BLaER1 (cell line): Measurements from ENCODE around the gene SCAMP3.
A peak's percentile ranks its signal among the peaks of the same experiment; 100 is the strongest.

Source experiments
- H3K27ac ChIP-seq: shearing (Covaris generic); formaldehyde crosslinking; 2 replicates; pipeline ENCODE4 v1.8.1; 2022
- H3K27me3 ChIP-seq: shearing (Covaris generic); formaldehyde crosslinking; 2 replicates; pipeline ENCODE4 v1.8.1; 2022
- H3K36me3 ChIP-seq: shearing (Covaris generic); formaldehyde crosslinking; 2 replicates; pipeline ENCODE4 v1.8.1; 2022
- H3K4me1 ChIP-seq: shearing (Covaris generic); formaldehyde crosslinking; 2 replicates; pipeline ENCODE4 v1.8.1; 2022
- H3K4me2 ChIP-seq: shearing (Covaris generic); formaldehyde crosslinking; 2 replicates; pipeline ENCODE4 v1.8.1; 2022
- H3K4me3 ChIP-seq: shearing (Covaris generic); formaldehyde crosslinking; 2 replicates; pipeline ENCODE4 v1.8.1; 2022
- H3K9ac ChIP-seq: shearing (Covaris generic); formaldehyde crosslinking; 2 replicates; pipeline ENCODE4 v1.8.1; 2022
- H3K9me3 ChIP-seq: shearing (Covaris generic); formaldehyde crosslinking; 2 replicates; pipeline ENCODE4 v1.8.1; 2022
- H4K20me1 ChIP-seq: shearing (Covaris generic); formaldehyde crosslinking; 2 replicates; pipeline ENCODE4 v1.8.1; 2022
- Cebpa-rat ChIP-seq: shearing (Covaris generic); IDR thresholded peaks from 2 replicates; pipeline ENCODE4 v1.8.1; 2022

The SCAMP3 gene

GRCh38 chr1:155261852-155262673 lies at the start of gene SCAMP3:
Gene SCAMP3 (minus strand): TSS chr1:155262360. CDS start chr1:155262151, 209 bp downstream.
- peak within 1 kb of the TSS; percentile 78 for H3K27ac ChIP-seq
- H3K36me3 ChIP-seq = peaks cover 81% of the 10 kb centered on the region
- H3K27me3 ChIP-seq = no peaks in the 10 kb centered on the region
- H3K4me2 ChIP-seq = peak within 1 kb of the TSS; percentile 98
- H3K9me3 ChIP-seq = no peaks in the 10 kb centered on the region
- peak within 1 kb of the TSS; percentile 82 for H3K4me3 ChIP-seq
- H4K20me1 ChIP-seq = peaks cover 19% of the 10 kb centered on the region
- H3K9ac ChIP-seq = peak within 1 kb of the TSS; percentile 86
- no peak for TF ChIP-seq Cebpa-rat
- peaks cover 24% of the 10 kb centered on the region for H3K4me1 ChIP-seq

GRCh38 chr1:155309423-155310021 lies 47.4 kb upstream of the SCAMP3 start:
- peaks cover 33% of the 10 kb centered on the region for H3K4me1 ChIP-seq
- no peaks in the 10 kb centered on the region for H4K20me1 ChIP-seq
- no peak for TF ChIP-seq Cebpa-rat
- H3K4me3 ChIP-seq = peak overlapping the region; percentile 90
- no peaks in the 10 kb centered on the region for H3K27me3 ChIP-seq
- H3K27ac ChIP-seq = peak overlapping the region; percentile 90
- peaks cover 44% of the 10 kb centered on the region for H3K36me3 ChIP-seq
- H3K9ac ChIP-seq = peak overlapping the region; percentile 94
- H3K4me2 ChIP-seq = peak overlapping the region; percentile 98
- no peaks in the 10 kb centered on the region for H3K9me3 ChIP-seq

- peaks cover 36% of the 10 kb centered on the region for H3K36me3 ChIP-seq
- no peaks in the 10 kb centered on the region for H4K20me1 ChIP-seq
- peak within 1 kb of the TSS; percentile 90 for H3K27ac ChIP-seq
- peaks cover 35% of the 10 kb centered on the region for H3K4me1 ChIP-seq
- no peaks in the 10 kb centered on the region for H3K27me3 ChIP-seq
- peak within 1 kb of the TSS; percentile 94 for H3K9ac ChIP-seq
- no peak for TF ChIP-seq Cebpa-rat
- peak within 1 kb of the TSS; percentile 90 for H3K4me3 ChIP-seq
- H3K4me2 ChIP-seq = peak within 1 kb of the TSS; percentile 98
- H3K9me3 ChIP-seq = no peaks in the 10 kb centered on the region
Observed at GRCh38 chr1:155308493-155309422, 46.6 kb upstream of the SCAMP3 start, which contains the start of gene FDPS. Gene FDPS (plus strand): TSS chr1:155308866. CDS start chr1:155309790, 924 bp downstream.

- H3K4me1 ChIP-seq = peaks cover 35% of the 10 kb centered on the region
- no peak overlapping the region for H3K9ac ChIP-seq
- H3K4me2 ChIP-seq = peak overlapping the region; percentile 49
- no peaks in the 10 kb centered on the region for H3K27me3 ChIP-seq
- H3K27ac ChIP-seq = peak overlapping the region; percentile 90
- no peak for TF ChIP-seq Cebpa-rat
- H3K9me3 ChIP-seq = no peaks in the 10 kb centered on the region
- H3K4me3 ChIP-seq = no peak overlapping the region
- peaks cover 21% of the 10 kb centered on the region for H3K36me3 ChIP-seq
- no peaks in the 10 kb centered on the region for H4K20me1 ChIP-seq
Observed at GRCh38 chr1:155307247-155307740, 45.1 kb upstream of the SCAMP3 start.

GRCh38 chr1:155305881-155306391 lies 43.8 kb upstream of the SCAMP3 start:
- H3K4me1 ChIP-seq = peaks cover 35% of the 10 kb centered on the region
- no peak overlapping the region for H3K9ac ChIP-seq
- no peak overlapping the region for H3K4me3 ChIP-seq
- no peak for TF ChIP-seq Cebpa-rat
- H4K20me1 ChIP-seq = no peaks in the 10 kb centered on the region
- peaks cover 8% of the 10 kb centered on the region for H3K36me3 ChIP-seq
- H3K27me3 ChIP-seq = no peaks in the 10 kb centered on the region
- H3K27ac ChIP-seq = no peak overlapping the region
- H3K4me2 ChIP-seq = no peak overlapping the region
- no peaks in the 10 kb centered on the region for H3K9me3 ChIP-seq

GRCh38 chr1:155304558-155305063 lies 42.5 kb upstream of the SCAMP3 start:
- peaks cover 22% of the 10 kb centered on the region for H3K4me1 ChIP-seq
- TF ChIP-seq Cebpa-rat = no peak
- H4K20me1 ChIP-seq = no peaks in the 10 kb centered on the region
- H3K27ac ChIP-seq = no peak overlapping the region
- no peaks in the 10 kb centered on the region for H3K27me3 ChIP-seq
- H3K9me3 ChIP-seq = no peaks in the 10 kb centered on the region
- H3K9ac ChIP-seq = no peak overlapping the region
- H3K4me3 ChIP-seq = no peak overlapping the region
- no peak overlapping the region for H3K4me2 ChIP-seq
- no peaks in the 10 kb centered on the region for H3K36me3 ChIP-seq

- H3K9ac ChIP-seq = no peak within 1 kb of the TSS
- H3K9me3 ChIP-seq = no peaks in the 10 kb centered on the region
- H3K27me3 ChIP-seq = no peaks in the 10 kb centered on the region
- no peaks in the 10 kb centered on the region for H3K36me3 ChIP-seq
- H4K20me1 ChIP-seq = no peaks in the 10 kb centered on the region
- no peak within 1 kb of the TSS for H3K27ac ChIP-seq
- no peak for TF ChIP-seq Cebpa-rat
- no peak within 1 kb of the TSS for H3K4me2 ChIP-seq
- H3K4me3 ChIP-seq = no peak within 1 kb of the TSS
- peaks cover 14% of the 10 kb centered on the region; the same call in 1 of the 2 replicates for H3K4me1 ChIP-seq
Observed at GRCh38 chr1:155301342-155301841, 39.2 kb upstream of the SCAMP3 start, which contains the start of gene PKLR. Gene PKLR (minus strand): TSS chr1:155301438. CDS start chr1:155301395, 43 bp downstream.

GRCh38 chr1:155300553-155301329 lies 38.6 kb upstream of the SCAMP3 start:
- Histone ChIP-seq H3K9ac (no peak overlapping the region), H3K4me2 (no peak overlapping the region), H3K4me1 (peaks cover 14% of the 10 kb centered on the region; the same call in 1 of the 2 replicates), H3K27me3 (peaks cover 4% of the 10 kb centered on the region), H3K4me3 (no peak overlapping the region), H3K9me3 (no peaks in the 10 kb centered on the region), H3K27ac (no peak overlapping the region), H3K36me3 (no peaks in the 10 kb centered on the region), H4K20me1 (no peaks in the 10 kb centered on the region)
- no peak for TF ChIP-seq Cebpa-rat
